GM19240 (cell line): ENCODE results near the gene SNX9.

Source experiments
- DNase-seq: peaks from one replicate; pipeline ENCODE4 v3.0.0; 2011; ENCODE audit warnings: low spot score; ENCODE audit not compliant: insufficient read length

Gene SNX9

DNA sequence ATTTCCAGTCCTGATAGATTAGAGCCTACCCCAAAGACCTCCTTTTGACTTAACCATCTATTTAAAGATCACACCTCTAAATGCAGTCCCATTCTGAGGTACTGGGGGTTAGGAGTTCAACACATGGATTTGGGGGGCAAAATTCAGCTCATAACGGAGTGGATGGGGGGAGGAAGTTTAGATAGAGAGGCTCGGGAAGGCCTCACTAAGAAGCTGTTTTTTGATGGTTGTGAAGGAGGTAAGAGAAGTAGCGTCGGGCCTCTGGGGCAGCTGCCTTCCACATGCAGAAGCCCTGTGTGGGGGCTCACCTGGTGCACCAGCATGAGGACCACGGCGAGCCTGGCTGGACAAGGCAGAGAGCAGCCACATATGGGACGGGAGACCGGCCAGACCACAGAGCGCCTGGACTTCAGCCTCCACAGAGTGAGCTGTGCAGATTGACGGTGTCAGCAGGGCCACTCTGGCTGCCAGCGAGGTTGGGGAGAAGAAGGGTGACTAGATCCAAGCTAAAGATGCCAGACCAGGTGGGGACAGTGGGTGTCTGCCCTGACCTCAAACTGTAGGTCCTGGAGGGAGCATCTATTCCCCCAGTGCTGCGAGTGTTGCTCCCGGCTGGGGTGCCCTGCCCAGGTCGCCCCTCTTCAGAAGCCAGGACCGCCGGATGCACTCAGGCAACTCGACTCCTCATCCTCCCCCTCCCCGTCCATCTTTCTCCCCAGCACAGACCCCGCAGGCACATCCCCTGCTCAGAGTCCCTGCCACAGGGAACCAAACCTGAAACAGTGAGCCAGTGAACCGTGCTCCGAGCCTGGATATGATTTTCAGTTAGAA is 153.5 kb downstream of the SNX9 start:
- no peak for DNase-seq

DNA sequence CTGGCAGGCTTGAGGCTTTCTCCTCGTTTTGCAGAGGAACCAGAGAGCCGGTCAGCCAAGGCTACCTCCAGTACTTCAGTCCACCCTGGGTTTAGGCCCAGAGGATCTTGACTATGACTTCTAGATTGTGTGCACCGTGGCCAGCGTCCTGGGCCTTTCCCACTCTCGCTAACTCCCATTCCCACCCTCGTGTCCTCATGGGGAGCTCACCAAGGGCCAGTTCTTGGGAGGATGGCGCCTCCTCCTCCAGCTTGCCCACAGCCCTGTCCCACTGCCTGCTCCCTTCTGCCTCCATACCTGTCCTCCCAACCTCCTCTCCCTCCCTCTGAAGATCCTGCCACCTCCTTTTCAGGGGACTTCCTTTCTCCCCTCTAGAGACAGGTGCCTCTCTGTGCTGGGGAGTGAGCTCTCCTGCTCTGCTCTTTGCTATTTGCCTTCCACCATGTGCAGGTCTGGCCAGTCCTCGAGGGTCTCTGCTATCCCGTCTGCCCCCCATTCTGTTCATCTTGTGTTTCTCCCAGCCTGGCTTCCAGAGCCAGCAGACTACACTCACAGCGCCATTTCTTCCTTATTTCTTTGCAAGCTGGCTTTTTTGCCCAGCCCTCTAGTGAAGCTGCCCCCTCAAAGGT is 154.2 kb downstream of the SNX9 start:
- no peak for DNase-seq

DNA sequence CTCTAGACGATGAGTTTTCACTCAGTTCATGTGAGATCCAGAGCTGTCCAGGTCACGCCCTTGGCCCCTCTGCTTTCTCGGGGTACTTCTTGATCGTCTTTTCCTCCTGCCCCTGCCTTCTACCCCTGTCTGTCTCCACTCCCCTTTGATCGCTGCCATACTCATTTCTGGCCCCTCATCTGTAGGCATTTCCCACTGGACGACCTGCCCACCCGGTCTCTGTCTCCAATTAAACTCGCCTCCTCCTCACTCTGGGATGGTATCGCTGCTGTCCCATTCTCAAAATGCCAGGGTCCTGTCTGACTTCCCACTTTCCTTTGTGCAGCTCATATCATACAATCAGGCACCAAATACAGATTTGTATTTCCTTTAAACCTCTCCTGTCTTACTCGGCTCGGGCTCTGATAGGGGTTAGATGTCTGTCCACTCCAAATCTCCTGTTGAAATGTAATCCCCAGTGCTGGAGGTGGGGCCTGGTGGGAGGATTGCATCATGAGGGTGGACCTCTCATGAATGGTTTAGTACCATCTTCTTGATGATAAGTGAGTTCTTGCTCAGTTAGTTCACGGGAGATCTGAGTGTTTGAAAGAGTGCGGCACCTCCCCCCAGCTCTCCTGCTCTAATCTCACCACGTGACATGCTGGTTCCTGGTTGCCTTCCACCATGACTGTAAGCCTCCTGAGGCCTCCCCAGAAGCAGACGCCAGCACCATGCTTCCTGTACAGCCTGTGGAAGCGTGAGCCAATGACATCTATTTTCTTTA is 155.2 kb downstream of the SNX9 start:
- DNase-seq = no peak

DNA sequence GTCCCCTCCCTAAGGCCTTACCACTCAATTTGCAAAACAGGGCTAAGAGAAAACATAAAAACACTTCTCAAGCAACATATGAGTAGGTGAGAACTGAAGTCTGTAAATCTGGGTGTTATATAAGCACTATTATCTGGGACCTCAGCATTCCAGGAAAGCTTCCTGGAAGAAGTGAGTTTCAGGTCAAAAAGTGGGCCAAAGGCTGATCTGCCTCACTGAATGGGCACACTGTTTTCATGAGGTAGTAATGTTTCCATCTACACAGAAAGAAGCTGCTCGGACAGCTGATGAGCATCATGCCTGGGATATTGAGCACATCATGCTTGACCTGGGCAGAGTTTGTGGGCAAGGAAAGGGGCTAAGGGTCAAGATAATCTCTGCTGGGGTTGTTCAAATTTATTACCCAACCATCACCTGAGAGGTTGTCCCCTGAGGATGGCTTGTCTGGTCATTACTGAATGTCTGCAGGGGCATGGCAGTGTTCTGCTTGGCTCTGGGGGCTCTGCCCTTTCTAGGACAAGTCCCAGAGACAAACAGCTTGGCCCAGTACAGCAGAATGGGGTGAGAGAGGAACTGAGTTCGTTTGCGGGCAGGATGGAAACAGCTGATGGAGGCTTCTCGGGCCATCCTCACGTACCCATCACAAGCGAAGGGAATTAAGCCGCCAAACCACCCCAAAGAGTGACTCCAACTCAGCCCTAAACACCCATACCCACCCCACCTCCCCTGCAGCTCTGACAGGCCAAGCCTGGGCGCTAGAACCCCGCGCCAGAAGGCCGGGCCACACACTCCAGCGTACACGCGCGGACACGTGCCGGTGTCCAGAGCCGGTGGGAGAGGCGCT is 157.5 kb downstream of the SNX9 start:
- no peak for DNase-seq

DNA sequence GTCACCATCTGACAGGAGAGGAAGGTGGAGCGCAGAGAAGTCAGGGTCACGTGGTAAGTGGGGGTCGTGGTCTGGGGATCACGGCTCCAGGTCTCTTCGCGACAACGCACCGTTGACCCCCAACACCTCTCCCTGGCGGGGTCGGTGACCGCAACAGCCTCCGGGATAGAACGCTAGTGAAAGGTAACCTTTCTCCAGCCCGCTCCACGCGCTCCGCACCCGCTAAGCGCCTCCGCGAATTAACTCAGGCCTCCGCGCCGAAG is 158.0 kb downstream of the SNX9 start:
- no peak for DNase-seq

DNA sequence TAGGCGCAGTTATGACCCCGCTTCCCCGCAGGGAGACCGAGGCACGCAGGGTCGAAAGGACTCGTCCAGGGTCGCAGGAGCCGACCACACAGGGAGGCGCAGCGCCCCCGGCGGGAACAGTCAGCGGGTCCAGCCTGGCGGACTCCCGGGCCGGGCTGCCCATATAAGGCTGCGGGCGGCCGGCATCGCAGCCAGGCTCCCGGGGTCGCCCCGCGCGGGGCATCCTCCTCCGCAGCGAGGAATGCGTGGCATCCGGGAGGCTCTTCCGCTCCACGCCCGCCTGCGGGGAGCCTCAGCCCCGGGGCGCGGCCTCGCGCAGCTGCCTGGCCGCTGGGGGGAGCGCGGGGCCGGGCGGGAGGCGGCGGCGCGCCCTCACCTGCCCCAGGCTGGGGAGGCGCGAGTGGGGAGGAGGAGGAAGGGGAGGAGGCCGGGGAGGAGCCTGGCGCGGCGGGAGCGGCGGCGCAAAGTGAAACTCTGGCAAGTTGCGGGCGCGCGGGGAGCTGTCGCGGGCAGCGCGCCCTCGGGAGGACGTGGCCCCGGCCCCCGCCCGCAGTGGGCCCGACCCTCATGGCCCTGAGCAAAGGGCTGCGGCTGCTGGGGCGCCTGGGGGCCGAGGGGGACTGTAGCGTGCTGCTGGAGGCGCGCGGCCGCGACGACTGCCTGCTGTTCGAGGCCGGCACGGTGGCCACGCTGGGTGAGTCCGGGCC is 158.5 kb downstream of the SNX9 start, which contains the start of gene SYNJ2:
Gene SYNJ2 (plus strand): TSS at position 469 of the 707 bp plus-strand sequence. CDS start 99 bp downstream, at position 568.
- DNase-seq = peak; percentile 48

DNA sequence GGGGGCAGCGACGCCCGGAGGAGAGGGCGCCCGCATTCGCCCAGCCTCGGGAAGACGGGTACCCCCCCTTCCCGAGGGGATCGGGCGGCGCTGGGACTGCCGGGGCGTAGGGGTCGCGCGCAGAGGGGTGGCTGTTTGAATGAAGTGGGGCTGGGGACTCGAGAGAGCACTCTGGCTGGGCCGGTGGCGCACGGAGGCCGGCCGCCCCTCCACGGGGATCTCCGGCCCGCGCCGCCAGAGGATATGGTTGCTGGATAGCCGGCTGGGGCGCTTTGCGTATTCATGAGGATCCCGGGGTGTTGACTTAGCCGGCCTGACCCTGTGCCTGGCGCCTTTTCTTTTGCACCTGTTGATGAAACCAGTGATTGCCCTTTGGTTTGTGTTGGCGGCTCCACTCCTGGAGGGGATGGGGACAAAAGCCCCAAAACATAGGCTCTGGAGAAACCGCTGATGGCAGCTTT is 159.1 kb downstream of the SNX9 start:
- peak; percentile 25 for DNase-seq

DNA sequence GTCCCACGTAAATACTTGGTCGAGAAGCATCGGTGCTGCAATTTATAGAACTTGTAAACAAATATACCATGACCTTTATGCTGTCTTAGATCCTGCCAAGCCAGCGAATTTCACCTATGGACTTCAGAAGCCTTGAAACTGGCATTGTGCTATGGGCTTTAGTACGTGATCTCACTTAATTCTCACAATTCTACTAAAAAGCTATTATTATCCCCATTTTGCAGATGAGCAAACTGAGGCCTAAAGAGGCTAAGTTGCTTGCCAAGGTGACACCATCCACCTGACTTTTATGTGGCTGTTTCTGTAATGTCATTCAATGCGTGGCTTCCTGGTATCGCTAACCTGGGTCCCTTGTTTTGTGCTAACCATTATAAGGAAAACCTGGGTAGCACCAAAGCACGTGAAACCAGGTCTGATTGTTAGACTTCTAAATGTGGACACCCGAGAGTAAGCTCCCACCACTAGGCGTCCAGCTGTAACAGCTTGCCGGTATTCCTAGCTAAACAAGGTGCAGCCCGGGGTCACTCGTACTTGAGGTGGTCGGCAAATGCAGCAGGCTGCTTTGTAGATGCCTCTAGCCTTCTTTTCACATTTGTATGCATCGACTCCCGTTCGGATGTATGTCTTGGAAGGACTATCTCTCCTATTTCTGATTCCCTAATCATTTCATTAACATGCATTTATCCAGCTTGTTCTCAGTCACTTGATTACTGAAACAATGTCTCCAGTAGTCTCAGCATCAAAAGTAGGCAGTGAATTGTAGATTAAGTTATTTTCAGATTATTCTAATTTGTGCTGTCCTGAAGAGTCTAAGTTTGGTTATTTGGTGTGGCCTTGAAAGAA is 159.7 kb downstream of the SNX9 start:
- no peak for DNase-seq

DNA sequence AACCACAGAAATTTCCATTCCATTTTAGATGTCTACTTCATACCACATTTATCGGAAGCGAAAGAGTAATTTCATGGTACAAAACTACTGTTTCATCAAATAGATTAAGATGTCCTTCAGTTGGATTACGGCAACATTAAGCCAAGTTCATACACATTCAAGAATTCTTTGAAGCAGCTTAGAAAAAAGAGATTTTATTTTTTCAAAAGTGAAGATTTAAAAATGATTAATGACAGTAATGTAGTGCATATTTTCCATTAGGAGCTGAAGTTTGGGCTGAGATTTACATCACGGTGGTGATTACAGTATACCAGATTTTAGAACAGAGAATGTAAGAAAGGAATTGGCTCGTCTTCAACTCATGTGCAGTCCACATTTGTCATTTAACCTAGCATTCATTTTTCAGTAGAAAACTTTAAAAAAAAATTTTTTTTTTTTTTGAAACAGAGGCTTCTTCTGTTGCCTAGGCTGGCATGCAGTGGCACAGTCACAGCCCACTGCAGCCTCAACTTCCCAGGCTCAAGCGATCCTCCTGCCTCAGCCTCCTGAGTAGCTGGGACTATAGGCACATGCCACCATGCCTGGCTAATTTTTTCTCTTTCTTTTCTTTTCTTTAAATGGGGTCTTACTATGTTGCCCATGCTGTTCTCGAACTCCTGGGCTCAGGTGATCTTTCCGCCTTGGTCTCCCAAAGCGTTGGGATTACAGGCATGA is 160.5 kb downstream of the SNX9 start:
- no peak for DNase-seq

DNA sequence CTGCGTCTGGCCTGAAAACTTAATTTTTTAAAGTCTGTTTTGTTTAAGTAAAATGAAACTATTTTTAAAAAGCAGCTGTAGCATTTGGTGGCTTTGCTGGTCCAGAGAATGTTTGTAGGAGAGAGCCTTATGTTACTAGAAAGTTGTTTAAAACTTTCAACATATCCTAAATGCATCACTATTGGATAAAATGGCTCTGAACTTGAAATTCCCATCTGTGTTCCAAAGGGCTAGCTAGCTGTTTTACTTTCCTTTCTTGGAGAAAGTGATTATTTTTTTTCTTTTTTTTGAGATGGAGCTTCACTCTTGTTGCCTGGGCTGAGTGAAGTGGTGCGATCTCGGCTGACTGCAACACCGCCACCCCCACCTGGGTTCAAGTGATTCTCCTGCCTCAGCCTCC is 161.1 kb downstream of the SNX9 start:
- DNase-seq = no peak

DNA sequence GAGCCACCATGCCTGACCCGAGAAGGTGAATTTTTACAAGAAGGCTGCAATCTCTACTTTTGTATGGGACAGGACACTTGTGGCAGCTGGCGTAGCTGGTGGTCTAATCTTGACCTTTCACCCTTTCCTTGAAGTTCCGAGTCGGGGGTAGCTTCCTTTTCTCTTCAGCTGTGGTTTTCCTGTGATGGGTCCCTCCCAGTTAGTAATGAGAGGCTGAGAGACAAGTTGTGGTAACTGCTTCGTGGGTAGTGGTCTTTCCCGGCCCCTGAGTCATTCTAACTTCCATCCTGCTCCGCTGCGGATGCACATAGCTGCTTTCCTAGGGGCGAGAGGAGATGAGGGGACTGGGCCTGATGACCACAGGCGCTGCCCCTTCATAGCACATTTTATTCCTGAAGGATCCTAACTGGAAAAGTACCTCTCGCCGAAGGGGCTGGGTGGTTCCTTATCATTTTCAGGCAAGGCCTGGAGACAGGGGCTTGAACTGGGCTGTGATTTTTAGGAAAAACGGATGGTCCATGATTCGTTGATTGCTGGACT is 161.7 kb downstream of the SNX9 start:
- DNase-seq = no peak

DNA sequence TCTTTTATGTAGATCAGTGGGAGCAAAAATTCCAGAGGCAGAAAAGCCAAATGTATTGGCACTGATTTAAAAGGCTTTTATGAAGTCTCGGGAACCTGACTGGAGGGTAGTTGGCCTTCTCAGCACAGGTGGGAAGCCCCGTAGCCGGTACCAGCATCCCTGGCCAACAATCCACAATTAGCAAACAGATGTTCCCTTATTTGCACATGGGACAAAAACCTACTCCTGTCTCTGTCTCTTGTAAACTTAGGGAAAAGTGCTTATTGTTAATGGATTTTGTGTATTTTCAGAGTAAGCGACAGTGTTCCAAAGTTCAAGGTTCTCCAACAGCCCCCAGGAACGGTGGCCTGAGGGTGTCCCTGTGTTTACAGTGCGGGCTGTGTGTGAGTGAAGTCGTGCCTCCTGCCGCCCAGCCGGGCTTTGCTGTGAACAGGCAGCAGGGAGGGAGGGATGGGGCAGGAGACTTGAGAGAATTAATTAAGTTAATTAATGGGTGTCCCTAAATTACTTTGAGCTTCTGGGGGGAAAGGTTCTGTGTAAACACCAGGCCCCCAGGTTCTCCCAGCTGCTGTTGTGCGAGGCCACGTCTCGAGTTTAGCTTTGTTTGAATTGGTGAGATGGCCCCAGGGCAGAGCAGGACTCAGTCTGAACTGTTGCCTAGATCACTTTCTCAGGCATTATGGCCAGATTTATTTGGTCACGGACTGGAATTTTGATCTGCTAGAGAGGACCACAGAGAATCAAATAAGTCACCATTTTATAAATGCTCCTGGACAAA is 162.5 kb downstream of the SNX9 start:
- no peak for DNase-seq

DNA sequence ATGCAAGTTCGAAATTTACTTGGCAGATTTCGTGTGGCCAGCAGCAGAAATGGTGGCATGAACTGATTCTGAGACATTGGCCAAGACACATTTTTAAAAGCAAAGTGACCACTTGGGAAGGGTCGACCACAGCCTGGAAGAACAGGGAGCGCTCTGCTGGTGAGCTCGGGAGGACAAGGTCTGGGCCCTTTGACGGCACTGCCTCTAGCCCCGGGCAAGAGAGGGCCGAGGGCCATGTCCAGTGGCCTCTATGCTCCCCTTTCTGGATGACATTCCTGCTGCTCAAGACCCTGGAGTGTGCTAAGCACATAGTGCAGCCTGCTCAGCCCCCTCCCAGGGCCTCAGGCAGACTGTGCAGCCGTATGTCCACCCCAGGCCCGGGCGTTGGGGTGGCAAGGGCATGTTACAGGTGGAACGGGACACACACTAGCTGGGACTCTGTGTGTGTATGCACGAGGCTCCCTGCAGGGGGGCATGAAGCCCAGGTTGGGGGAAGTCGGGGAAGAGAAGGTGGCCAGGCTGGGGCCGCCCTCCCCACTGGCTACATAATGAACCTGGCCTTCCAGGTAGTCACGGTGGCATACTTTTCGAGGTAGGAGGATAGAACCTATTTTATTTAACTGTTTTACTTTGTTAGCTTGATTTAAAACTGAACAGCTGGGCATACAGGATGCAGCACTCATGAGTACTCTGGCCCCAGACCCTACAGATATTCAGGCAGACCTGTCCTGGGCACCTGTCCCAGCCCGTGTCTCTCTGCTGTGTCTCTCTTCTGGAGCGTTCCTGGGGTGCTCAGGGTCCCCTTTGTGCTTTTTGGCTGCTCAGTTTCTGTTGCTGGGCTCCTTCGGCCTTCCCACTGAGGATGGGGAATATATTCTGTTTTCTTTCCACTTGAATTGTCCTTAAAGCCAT is 165.0 kb downstream of the SNX9 start:
- no peak for DNase-seq

DNA sequence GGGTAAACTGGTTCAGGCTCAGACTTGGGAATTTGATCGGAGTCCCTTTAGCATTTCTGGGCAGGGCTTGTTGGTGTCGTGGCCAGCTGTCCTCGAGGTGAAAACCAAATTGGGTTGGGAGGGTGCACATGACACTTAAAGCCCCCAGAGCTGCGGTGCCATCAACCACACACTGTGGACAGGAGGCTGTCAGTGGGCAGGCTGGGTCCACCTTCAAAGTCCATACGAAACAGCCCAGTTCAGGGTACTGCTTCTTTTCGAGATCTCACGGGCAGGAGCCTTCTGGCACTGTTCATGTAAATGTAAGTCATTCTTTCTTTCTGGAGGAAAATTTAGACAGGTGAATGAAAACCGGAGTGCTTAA is 165.6 kb downstream of the SNX9 start:
- no peak for DNase-seq

DNA sequence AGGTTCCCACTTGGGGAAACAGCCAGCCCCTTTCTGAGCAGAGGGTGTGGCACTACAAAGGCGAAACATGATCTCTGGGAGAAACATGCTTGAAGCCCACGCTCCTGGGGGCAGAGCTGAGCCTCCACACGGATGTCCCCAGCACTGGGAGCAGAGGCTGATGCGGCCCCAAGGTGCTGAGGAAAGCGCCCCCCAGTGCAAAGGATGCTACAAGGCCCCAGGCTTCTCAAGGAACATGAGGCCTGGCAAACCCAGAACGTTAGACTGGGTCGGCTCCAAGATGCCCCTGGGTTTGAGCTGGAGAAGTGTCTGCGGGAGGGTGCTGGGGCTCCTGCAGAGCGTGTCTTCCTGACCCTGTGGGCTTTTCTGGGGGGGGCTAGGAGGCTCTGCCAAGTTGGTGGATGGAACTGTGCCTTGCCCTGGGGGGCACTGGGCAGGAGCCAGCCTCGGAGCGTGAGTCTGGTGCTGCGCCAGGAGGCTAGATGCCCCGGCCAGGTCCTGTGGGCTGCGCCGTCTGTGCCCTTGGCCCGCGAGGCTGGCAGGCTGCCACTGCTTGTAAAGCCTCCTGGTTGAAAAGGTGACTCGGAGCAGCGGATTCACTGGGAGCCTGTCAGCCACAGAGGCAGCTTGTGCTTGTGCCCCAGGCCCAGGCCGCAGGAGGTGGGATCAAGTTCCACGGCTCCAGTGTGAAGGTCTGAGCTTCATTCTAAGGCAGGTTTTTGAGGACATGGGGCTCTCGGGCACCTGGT is 166.7 kb downstream of the SNX9 start:
- no peak for DNase-seq

DNA sequence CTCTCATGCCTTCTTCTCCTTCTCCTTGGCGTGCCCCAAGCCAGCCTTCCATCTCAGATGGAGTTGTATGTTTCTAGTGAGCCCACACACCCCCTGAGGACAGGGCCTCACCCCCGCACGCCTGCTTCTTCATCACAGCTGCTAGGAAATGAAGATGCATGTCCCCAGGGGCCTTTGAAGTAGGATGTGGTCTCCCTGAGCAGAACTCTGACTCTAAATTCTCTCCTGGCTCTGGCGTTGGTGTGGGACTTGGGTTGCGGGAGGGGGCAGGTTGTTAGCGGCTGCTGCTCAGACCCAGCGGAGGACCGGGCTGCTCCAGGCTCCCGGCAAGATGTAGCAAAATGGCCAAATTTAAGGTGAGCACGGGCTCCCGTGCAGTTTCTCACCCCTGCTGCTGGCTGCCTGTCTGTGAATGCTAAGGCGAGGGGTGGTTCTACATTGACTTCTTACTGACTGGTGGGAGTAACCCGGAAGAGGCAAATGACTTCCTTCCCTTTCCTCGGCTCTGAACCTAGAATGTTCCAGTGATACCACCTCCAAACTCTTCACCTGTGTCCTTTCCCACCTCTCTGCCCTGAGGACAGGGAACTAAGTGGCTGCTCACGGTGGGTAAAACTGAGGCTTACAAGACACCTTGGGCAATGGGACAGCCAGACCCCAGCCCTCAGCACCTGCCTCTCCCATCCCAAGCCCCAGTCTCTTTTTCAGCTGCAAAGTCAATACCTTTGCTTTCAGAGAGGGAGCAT is 167.4 kb downstream of the SNX9 start:
- DNase-seq = no peak
